Inferior parietal cortex (tissue), 1 donor: ENCODE results near the gene GNG7.
"Not testable (repeated sequence)": the region's sequence is repeated elsewhere in the genome, so short reads cannot be mapped to it uniquely, and the experiment has no call there.

ENCODE experiments used
- DNase-seq: peaks from one replicate; pipeline ENCODE4 v3.0.0-alpha.2; 2016; ENCODE audit errors: extremely low spot score

Gene GNG7

GRCh38 chr19:2575734-2576481 is 126.6 kb downstream of the GNG7 start:
- DNase-seq: no peak

GRCh38 chr19:2574971-2575630 is 127.4 kb downstream of the GNG7 start:
- no peak for DNase-seq

GRCh38 chr19:2574478-2574931 is 128.0 kb downstream of the GNG7 start:
- no peak for DNase-seq

GRCh38 chr19:2573916-2574315 is 128.6 kb downstream of the GNG7 start:
- DNase-seq: no peak

GRCh38 chr19:2572152-2572551 is 130.3 kb downstream of the GNG7 start:
- DNase-seq: not testable (repeated sequence)

- no peak for DNase-seq
These were observed 132.7 kb downstream of the GNG7 start for GRCh38 chr19:2569596-2570465.

GRCh38 chr19:2567996-2568395 is 134.5 kb downstream of the GNG7 start:
- no peak for DNase-seq

GRCh38 chr19:2567580-2567979 is 134.9 kb downstream of the GNG7 start:
- no peak for DNase-seq

- not testable (repeated sequence) for DNase-seq
These were observed 138.9 kb downstream of the GNG7 start for GRCh38 chr19:2563546-2563945.

- DNase-seq: no peak
These were observed 140.6 kb downstream of the GNG7 start for GRCh38 chr19:2561895-2562294.

- DNase-seq: no peak
These were observed 141.3 kb downstream of the GNG7 start for GRCh38 chr19:2561221-2561620.

GRCh38 chr19:2560369-2560768 is 142.1 kb downstream of the GNG7 start:
- DNase-seq: no peak

- DNase-seq: no peak
These were observed 144.0 kb downstream of the GNG7 start for GRCh38 chr19:2558543-2558942.

- not testable (repeated sequence) for DNase-seq
These were observed 144.4 kb downstream of the GNG7 start for GRCh38 chr19:2558131-2558530.

- no peak for DNase-seq
These were observed 145.4 kb downstream of the GNG7 start for GRCh38 chr19:2557093-2557440.

- no peak for DNase-seq
These were observed 146.0 kb downstream of the GNG7 start for GRCh38 chr19:2556221-2557092.

- no peak for DNase-seq
These were observed 146.9 kb downstream of the GNG7 start for GRCh38 chr19:2555422-2556220.

GRCh38 chr19:2554856-2555255 is 147.6 kb downstream of the GNG7 start:
- DNase-seq: no peak

GRCh38 chr19:2553510-2553909 is 149.0 kb downstream of the GNG7 start:
- no peak for DNase-seq

- no peak for DNase-seq
These were observed 149.6 kb downstream of the GNG7 start for GRCh38 chr19:2552859-2553258.

GRCh38 chr19:2551864-2552185 is 150.7 kb downstream of the GNG7 start:
- no peak for DNase-seq
